Duodenal mucosa (tissue), 2 donors: ENCODE results near the gene TUBAL3.
A peak's percentile ranks its signal among the peaks of the same experiment; 100 is the strongest.
"Not testable (repeated sequence)": the region's sequence is repeated elsewhere in the genome, so short reads cannot be mapped to it uniquely, and the experiment has no call there.

Experiments
- H3K27ac ChIP-seq: one replicate; pipeline ENCODE4 v1.7.0; 2013; ENCODE audit warnings: low read depth, low read length
- H3K27me3 ChIP-seq, 2 donors: one replicate each; pipeline ENCODE4 v1.7.0; 2013; ENCODE audit warnings: low read length in 2 of 2, control low read depth in 1 of 2; ENCODE audit not compliant: insufficient read depth in 2 of 2, control insufficient read depth in 1 of 2
- H3K36me3 ChIP-seq, 2 donors: one replicate each; pipeline ENCODE4 v1.7.0; 2013; ENCODE audit warnings: low read length in 2 of 2, control low read depth in 1 of 2; ENCODE audit not compliant: insufficient read depth in 2 of 2, control insufficient read depth in 1 of 2
- H3K4me1 ChIP-seq, 2 donors: one replicate each; pipeline ENCODE4 v1.7.0; 2013; ENCODE audit warnings: low read length in 2 of 2, control low read depth in 1 of 2; ENCODE audit not compliant: insufficient read depth in 2 of 2, control insufficient read depth in 1 of 2
- H3K4me3 ChIP-seq, 2 donors: one replicate each; pipeline ENCODE4 v1.7.0; 2013; ENCODE audit warnings: low read length in 2 of 2, low read depth in 1 of 2
- H3K9ac ChIP-seq, 2 donors: one replicate each; pipeline ENCODE4 v1.7.0; 2013; ENCODE audit warnings: low read length in 2 of 2, low read depth in 1 of 2
- H3K9me3 ChIP-seq, 2 donors: one replicate each; pipeline ENCODE4 v1.7.0; 2013; ENCODE audit warnings: low read length in 2 of 2, control low read depth in 1 of 2; ENCODE audit not compliant: control insufficient read depth in 1 of 2

TUBAL3 gene

GRCh38 chr10:5424751-5425150, 20.1 kb upstream of the TUBAL3 start:
- H3K27ac ChIP-seq, result no peak overlapping the region
- no peak overlapping the region for H3K4me3 ChIP-seq
- no peaks in the 10 kb centered on the region for H3K27me3 ChIP-seq

GRCh38 chr10:5423771-5424170, 19.1 kb upstream of the TUBAL3 start:
- Histone ChIP-seq H3K27me3 (no peaks in the 10 kb centered on the region), H3K36me3 (no peaks in the 10 kb centered on the region), H3K27ac (no peak overlapping the region), H3K4me3 (no peak overlapping the region), H3K9me3 (peaks cover 0 to 7% of the 10 kb centered on the region in 2 donors), H3K4me1 (no peaks in the 10 kb centered on the region), H3K9ac (no peak overlapping the region)

More at GRCh38 chr10:5424751-5425150, 20.1 kb upstream of the TUBAL3 start:
- no peaks in the 10 kb centered on the region for H3K9me3 ChIP-seq
- no peak overlapping the region for H3K9ac ChIP-seq
- no peaks in the 10 kb centered on the region for H3K36me3 ChIP-seq
- no peaks in the 10 kb centered on the region for H3K4me1 ChIP-seq

GRCh38 chr10:5419466-5420094, 15.0 kb upstream of the TUBAL3 start:
- H3K36me3 ChIP-seq, result no peaks in the 10 kb centered on the region
- H3K27me3 ChIP-seq, result no peaks in the 10 kb centered on the region
- H3K4me3 ChIP-seq, result no peak overlapping the region
- H3K27ac ChIP-seq, result no peak overlapping the region
- H3K4me1 ChIP-seq, result no peaks in the 10 kb centered on the region
- H3K9me3 ChIP-seq, result peaks cover 0 to 13% of the 10 kb centered on the region in 2 donors
- H3K9ac ChIP-seq, result no peak overlapping the region

- Histone ChIP-seq H3K36me3 (no peaks in the 10 kb centered on the region), H3K4me3 (no peak overlapping the region), H3K9me3 (peaks cover 0 to 13% of the 10 kb centered on the region in 2 donors), H3K27ac (no peak overlapping the region), H3K9ac (no peak overlapping the region), H3K4me1 (peaks cover 0 to 3% of the 10 kb centered on the region in 2 donors), H3K27me3 (no peaks in the 10 kb centered on the region)
These were observed 14.0 kb upstream of the TUBAL3 start for GRCh38 chr10:5418584-5418983.

GRCh38 chr10:5416981-5417380, 12.4 kb upstream of the TUBAL3 start:
- Histone ChIP-seq H3K27ac (no peak overlapping the region), H3K36me3 (no peaks in the 10 kb centered on the region), H3K4me3 (no peak overlapping the region), H3K27me3 (no peaks in the 10 kb centered on the region), H3K4me1 (peaks cover 3 to 6% of the 10 kb centered on the region in 2 donors), H3K9me3 (peaks cover 0 to 13% of the 10 kb centered on the region in 2 donors), H3K9ac (no peak overlapping the region)

- Histone ChIP-seq H3K27me3 (no peaks in the 10 kb centered on the region), H3K4me1 (peaks cover 5 to 7% of the 10 kb centered on the region in 2 donors), H3K4me3 (peak overlapping the region; percentile 76 to 77), H3K36me3 (no peaks in the 10 kb centered on the region), H3K27ac (no peak overlapping the region), H3K9me3 (peaks cover under 1 to 2% of the 10 kb centered on the region in 2 donors), H3K9ac (peak overlapping the region; percentile 52 to 67)
These were observed 8.6 kb upstream of the TUBAL3 start for GRCh38 chr10:5413012-5413938.

- no peaks in the 10 kb centered on the region for H3K27me3 ChIP-seq
- H3K9ac ChIP-seq, result peak within 1 kb of the TSS; percentile 54 to 67
- H3K27ac ChIP-seq, result no peak within 1 kb of the TSS
These were observed 7.8 kb upstream of the TUBAL3 start, which contains the start of gene NET1 for GRCh38 chr10:5412277-5412941. TSS of gene NET1 (plus strand) at chr10:5412557. CDS start at chr10:5412693, 136 bp downstream.

GRCh38 chr10:5411941-5412276, 7.3 kb upstream of the TUBAL3 start:
- H3K36me3 ChIP-seq, result no peaks in the 10 kb centered on the region
- H3K27ac ChIP-seq, result no peak overlapping the region
- H3K4me1 ChIP-seq, result peaks cover 5 to 7% of the 10 kb centered on the region in 2 donors
- H3K9me3 ChIP-seq, result peaks cover 0 to 2% of the 10 kb centered on the region in 2 donors
- no peaks in the 10 kb centered on the region for H3K27me3 ChIP-seq
- H3K9ac ChIP-seq, result peak overlapping the region in 1 of 2 donors; percentile 54
- H3K4me3 ChIP-seq, result peak overlapping the region; percentile 77 to 78

More at GRCh38 chr10:5412277-5412941, 7.8 kb upstream of the TUBAL3 start, which contains the start of gene NET1:
- Histone ChIP-seq H3K4me1 (peaks cover 5 to 7% of the 10 kb centered on the region in 2 donors), H3K9me3 (peaks cover 0 to 2% of the 10 kb centered on the region in 2 donors), H3K4me3 (peak within 1 kb of the TSS; percentile 77 to 78), H3K36me3 (no peaks in the 10 kb centered on the region)

- not testable (repeated sequence) for H3K36me3 ChIP-seq
These were observed 6.2 kb upstream of the TUBAL3 start for GRCh38 chr10:5410787-5411186.

GRCh38 chr10:5406918-5407317, 2.3 kb upstream of the TUBAL3 start:
- no peaks in the 10 kb centered on the region for H3K27me3 ChIP-seq
- no peak overlapping the region for H3K4me3 ChIP-seq
- H3K4me1 ChIP-seq, result peaks cover 1 to 4% of the 10 kb centered on the region in 2 donors
- H3K27ac ChIP-seq, result no peak overlapping the region
- no peak overlapping the region for H3K9ac ChIP-seq
- H3K9me3 ChIP-seq, result peaks cover 0 to 2% of the 10 kb centered on the region in 2 donors
- no peaks in the 10 kb centered on the region for H3K36me3 ChIP-seq

More at GRCh38 chr10:5410787-5411186, 6.2 kb upstream of the TUBAL3 start:
- H3K9ac ChIP-seq, H3K4me1 ChIP-seq, H3K27ac ChIP-seq, H3K27me3 ChIP-seq, H3K4me3 ChIP-seq, H3K9me3 ChIP-seq: not testable (repeated sequence)
